AML-193 (cell line): ENCODE data around the gene TRMT6.

Experiments used
- DNase-seq, 2 experiments: peaks; one replicate each; lab custom pipeline; 2025; lab: John Stamatoyannopoulos, UW

Gene TRMT6

GRCh38 chr20:5949943-5950270 lies 426 bp downstream of the TRMT6 start:
- no peak for DNase-seq

DNA sequence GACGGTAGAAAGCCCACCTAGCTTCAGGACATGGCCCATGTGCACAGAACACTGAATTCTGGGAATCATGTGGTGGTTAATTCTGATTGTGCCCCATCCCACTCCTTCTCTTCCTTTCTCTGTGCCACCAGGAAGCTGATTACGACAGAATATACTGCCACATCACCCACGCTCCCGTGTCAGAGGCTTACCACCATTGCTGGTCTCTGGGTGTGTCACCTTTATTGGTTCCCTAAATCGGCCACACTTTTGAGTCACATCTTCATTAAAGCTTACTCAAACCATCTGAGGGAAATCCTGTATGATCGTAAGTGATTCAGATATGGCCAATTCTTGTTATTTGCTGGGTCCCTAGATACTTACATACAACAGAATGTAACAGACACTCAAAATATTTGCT lies 3.1 kb downstream of the TRMT6 start:
- peak in 1 of 2 experiments; percentile 17 for DNase-seq

DNA sequence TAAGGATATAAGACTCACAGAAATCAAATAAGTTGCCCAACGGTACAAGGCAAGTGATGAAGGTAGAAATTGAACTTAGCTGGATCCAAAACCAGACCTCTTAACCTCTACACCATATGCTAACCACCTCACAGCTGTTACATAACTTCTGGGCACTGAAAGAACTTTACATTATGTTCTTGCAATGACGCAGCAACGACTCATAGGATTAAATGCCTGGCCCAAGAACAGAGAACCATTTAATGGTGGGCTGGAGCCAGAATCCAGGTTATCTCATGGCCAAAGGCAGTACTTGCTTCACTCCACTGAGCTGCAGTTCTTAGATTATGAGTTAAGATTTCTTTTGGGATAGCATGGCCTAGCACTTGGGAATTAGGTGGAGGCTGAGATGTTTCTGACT lies 4.4 kb downstream of the TRMT6 start:
- DNase-seq, result peak in 1 of 2 experiments; percentile 6

GRCh38 chr20:5938456-5939029 lies 11.8 kb downstream of the TRMT6 start:
- DNase-seq, result no peak

DNA sequence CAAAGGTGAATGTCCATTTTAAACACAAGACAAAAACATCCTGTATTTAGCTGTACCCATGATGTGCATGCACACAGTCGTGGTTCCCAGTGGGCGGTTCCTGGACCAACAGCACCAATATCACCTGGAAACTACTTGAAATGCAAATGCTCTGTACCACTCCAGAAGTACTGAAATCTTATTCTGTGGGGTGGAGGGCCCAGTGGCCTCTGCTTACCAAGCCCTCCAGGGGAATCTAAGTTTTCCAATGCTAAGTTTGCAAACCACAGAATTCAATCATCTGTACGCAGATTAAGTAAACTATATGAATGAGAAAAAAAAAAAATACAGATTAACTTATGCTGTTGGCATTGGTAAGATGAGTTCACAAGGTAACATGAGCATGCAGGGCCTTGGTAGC lies 14.1 kb downstream of the TRMT6 start:
- DNase-seq, result no peak

GRCh38 chr20:5935384-5935783 lies 14.9 kb downstream of the TRMT6 start:
- DNase-seq, result no peak

GRCh38 chr20:5933802-5934436 lies 16.4 kb downstream of the TRMT6 start:
- peak; percentile 67 to 75 for DNase-seq

GRCh38 chr20:5932796-5933195 lies 17.5 kb downstream of the TRMT6 start:
- DNase-seq, result no peak

GRCh38 chr20:5931411-5931810 lies 18.9 kb downstream of the TRMT6 start:
- DNase-seq, result no peak

- DNase-seq, result no peak
These were observed 21.3 kb downstream of the TRMT6 start for GRCh38 chr20:5928836-5929715.

GRCh38 chr20:5927749-5928462 lies 22.4 kb downstream of the TRMT6 start:
- no peak for DNase-seq

GRCh38 chr20:5925551-5925950 lies 24.8 kb downstream of the TRMT6 start:
- DNase-seq, result no peak

- peak in 1 of 2 experiments; percentile 13 for DNase-seq
These were observed 26.8 kb downstream of the TRMT6 start for GRCh38 chr20:5923493-5923892.

DNA sequence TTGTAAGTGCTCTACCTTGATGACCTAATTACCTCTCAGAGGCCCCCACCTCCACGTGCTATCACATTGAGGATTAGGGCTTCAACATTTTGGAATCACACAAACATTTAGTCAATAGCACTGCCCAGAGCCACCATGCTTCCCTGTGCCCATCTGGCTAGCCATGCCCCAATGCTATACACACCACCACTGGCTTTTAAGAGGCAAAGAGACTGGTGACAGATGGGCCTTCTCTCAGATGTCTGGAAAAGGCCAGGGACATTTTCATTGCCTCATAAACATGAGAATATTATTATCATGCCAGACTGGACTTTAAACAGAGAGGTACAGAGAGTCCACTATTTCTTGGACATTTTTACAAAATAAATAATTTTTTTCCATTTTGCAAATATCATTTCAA lies 29.8 kb downstream of the TRMT6 start:
- no peak for DNase-seq

- no peak for DNase-seq
These were observed 30.4 kb downstream of the TRMT6 start for GRCh38 chr20:5919626-5920544.

- peak; percentile 38 to 40 for DNase-seq
These were observed 31.3 kb downstream of the TRMT6 start for GRCh38 chr20:5918856-5919625.

DNA sequence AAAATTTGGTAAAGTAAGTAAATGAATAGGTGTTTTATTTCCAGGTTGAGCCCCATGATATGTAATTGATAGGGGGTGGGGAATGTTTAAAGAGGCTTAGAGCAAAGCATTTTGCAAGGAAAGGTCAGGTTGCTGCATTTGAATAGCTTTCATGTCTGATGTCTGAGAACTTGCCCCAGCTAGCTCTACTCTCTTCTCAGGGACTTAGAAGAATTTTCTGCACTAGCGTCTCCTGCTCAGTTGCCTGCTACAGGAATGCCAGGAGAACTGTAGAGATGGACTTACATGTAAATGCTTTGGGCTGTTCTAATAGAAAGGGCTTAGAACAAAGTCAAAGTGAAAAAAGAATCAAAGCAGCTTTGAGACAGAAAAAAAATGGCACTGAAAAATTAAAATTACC lies 35.5 kb downstream of the TRMT6 start:
- DNase-seq, result no peak

GRCh38 chr20:5913166-5913565 lies 37.2 kb downstream of the TRMT6 start:
- peak; percentile 9 to 36 for DNase-seq

GRCh38 chr20:5910186-5910585 lies 40.1 kb downstream of the TRMT6 start:
- no peak for DNase-seq

GRCh38 chr20:5908981-5909380 lies 41.4 kb downstream of the TRMT6 start:
- DNase-seq, result no peak

- no peak for DNase-seq
These were observed 49.4 kb downstream of the TRMT6 start for GRCh38 chr20:5900908-5901307.
